T-helper 1 cell (primary cell): Measurements from ENCODE around the gene THRA.

Source experiments
- DNase-seq, 5 donors: peaks; one replicate each; pipeline ENCODE4 v3.0.0-alpha.2; 2012 to 2020

Gene THRA

GRCh38 chr17:40099619-40100418 lies 37.1 kb downstream of the THRA start:
- no peak for DNase-seq

GRCh38 chr17:40100419-40100668 lies 37.6 kb downstream of the THRA start, which contains the start of gene NR1D1:
Gene NR1D1, minus strand, starts transcription at chr17:40100589. Its CDS starts 495 bp downstream, at chr17:40100094.
- DNase-seq, result no peak

- peak; percentile 82 to 91 (median 84) for DNase-seq
These were observed 38.1 kb downstream of the THRA start for GRCh38 chr17:40100669-40101366.

GRCh38 chr17:40101367-40102210 lies 38.8 kb downstream of the THRA start:
- no peak for DNase-seq

- no peak for DNase-seq
These were observed 40.4 kb downstream of the THRA start for GRCh38 chr17:40103071-40103661.

DNA sequence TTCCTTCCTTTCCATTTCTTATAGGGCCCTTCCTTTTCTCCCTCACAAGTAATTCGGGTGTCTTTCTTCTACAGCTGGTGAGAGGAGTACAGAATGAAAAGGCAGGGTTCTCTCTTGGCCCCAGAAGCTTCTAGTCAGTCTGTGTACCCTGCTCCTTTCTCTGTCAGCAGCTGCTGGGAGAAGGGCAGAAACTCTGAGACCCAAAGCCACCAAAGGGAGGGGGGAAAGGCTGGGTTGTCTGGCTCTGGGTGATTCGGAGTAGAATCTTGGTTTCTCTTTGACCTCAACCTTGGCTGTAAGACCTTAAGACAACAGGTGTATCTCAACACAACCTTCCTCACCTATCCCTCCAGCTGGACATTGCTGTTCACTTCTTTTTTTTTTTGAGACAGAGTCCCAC lies 40.9 kb downstream of the THRA start:
- DNase-seq, result no peak

DNA sequence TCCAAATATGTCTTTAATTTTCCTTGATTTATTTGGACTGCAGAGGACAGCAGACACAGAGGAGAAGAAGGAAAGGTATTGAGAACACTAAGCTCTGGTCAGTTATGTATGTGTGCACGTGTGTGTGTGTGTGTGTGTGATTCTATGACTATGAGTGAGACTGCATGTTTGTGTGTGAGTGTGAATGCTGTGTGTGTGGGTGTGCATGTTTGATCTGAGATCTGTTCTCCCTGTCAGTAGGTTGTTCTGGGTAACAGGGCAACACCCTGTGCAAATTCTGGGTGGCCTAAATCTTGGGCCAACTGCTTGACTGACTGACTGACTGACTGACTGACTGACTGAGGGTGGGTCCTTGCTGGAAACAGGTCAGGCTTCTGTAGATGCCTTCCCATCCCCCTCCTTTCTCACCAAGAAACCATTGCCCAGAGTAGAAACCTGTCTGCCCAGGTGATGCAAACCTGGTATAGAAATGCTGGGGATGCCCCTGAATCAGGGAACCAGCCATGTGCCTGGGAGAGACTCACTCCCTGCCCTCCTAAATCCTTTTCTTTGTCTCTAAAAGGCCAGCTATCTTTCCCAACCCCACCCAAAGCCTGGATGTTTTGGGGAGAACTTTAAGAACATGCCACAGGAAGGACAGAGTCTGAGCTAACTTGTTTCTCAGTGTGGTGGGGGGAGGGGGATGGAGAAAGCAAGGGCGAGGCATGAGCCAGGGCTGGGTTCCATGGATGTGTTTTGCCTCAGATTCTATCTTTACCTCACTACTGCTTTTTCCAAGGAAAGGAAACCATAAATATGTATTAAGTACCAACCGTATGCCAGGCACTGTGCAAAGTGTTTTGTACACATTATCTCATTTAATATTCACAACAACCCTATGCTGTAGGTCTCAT lies 42.1 kb downstream of the THRA start:
- no peak for DNase-seq

DNA sequence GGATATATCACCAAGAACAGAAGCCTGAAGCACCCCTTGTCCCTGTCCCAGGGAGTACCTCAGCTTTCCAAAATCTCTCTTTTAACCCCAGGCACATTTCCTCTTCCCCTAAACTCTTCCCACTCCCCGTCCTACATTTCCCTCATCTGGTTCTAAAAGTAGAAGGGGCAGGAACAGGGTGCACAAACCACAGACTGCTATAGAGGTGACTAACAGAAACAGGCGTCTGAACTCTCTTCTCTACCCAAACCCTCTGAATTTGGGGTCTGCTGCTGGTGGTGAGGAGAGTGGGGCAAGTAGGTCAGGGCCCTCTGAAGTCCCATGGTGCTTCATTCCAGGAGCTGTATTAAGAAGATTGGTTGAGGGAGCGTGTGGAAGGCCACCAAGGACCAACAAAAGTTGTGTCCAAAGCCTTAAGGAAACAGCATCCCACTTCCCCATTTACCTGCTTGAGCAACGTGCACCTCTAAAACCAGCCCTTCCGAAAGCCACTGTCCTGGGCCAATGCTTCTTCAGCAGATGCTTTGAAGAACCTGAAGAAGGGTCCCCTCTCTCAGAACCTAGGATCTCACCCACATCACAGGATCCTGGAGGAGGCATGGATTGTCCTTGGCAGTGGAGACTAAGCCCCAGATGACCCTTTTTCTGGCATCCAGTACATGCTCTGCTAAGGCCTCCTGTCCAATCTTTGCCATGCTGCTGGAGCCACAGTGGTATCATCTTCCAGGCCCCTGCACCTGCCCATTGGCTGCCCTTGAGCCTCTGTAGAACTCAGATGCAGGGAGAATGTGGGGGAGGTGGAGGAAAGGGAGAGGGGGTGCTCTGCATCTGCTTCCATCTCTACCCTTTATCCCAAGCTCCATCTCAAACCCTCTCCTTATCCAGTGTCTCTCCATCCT lies 43.3 kb downstream of the THRA start:
- DNase-seq, result no peak

- DNase-seq, result no peak
These were observed 44.2 kb downstream of the THRA start for GRCh38 chr17:40106760-40107521.

DNA sequence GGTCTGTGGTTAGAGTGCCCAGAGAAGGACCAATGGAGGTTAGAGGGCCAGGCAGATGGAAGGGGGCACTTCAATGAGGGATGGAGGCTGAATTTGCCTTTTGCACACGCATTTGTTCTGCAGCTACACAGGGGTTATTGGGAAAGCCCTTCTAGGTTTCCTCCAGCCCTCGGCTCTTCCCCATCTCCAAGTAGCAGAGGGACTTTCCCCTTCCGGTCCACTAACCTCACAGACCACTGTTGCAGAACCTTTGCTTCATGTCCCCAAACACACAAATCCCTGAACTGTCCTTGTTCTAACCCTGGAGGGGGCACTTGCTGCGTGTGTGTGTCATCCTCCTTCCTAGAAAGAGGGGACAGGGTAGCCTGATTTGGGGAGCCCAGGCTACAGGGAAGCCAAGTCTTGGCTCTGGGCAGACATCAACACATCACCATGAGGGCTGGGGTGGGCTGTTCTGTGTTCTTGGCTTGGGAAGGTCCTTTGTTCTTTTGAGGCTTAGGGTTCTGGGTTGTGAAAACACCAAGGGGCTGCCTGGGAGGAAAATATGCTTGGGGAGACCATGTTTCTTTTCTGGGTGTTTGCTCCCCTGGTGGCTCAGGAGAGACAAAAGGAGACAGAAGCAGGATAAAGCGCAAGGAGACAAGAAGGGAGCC lies 44.9 kb downstream of the THRA start:
- no peak for DNase-seq

DNA sequence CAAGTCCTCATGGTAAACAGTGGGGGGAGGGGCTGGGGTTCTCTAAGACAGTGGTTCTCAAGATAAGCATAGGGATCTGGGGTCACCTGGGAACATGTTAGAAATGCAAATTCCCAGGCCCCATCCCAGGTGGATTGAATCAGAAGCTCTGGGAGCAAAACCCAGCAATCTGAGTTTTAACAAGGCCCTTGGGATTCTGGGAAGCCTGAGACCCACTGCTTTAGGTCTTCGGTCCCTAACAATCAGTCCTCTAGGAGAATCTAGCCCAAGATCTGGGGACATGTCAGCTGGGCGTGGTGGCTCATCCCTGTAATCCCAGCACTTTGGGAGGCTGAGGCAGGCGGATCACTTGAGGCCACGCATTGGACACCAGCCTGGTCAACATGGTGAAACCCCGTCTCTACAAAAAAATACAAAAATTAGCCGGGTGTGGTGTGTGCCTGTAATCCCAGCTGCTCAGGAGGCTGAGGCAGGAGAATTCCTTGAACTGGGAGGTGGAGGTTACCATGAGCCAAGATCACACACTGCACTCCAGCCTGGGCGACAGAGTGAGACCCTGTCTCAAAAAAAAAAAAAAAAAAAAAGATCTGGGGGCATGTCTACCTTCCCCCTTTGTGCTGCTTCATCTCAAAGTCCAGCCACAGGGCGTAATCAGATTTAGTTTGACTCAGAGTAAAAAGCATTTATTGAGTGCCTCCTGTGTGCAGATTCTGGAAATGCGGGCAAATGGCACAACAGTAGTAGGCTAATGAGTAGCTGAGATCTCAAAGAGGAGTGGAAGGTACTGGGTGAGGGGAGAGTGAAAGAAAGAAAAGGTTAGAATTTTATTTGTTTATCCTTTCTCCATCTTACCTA lies 46.4 kb downstream of the THRA start:
- DNase-seq, result no peak

GRCh38 chr17:40110026-40110845 lies 47.5 kb downstream of the THRA start:
- no peak for DNase-seq

- peak in 4 of 5 donors; percentile 53 to 76 (median 58) for DNase-seq
These were observed 48.7 kb downstream of the THRA start for GRCh38 chr17:40111221-40112128.

- no peak for DNase-seq
These were observed 49.5 kb downstream of the THRA start for GRCh38 chr17:40112191-40112711.

DNA sequence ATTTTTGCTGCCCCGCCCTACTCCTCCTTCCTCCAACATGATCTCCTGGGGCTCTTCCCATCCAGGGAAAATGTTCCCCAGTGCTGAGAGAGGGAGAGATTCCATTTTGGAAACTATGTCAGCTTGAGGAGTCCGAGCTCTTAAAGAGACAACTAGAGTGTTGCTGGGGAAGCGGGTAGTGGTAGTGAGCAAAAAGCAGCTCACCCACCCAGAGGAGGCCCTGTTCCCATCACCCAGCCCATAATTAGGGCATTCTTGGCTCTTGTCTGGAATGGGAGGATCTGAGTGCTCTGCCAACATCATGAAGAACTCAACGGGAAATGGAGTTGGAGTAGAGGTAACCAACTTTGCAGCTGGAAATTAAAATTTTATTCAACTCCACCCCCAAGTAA lies 49.9 kb downstream of the THRA start:
- DNase-seq, result no peak
